Naive thymus-derived CD8-positive, alpha-beta T cell (primary cell): Measurements from ENCODE around the gene SLCO2A1. TPM values are rescaled to one million over a fixed set of nuclear protein-coding genes. Genes with fewer than 3 reads are reported as not detected.

Experiments
- ATAC-seq, 2 donors: fragments of 150-1000 bp; cut with Tn5 transposase in 1 of 2; sonication (Bioruptor Pico), chemical (Tn5 transposase) in 1 of 2; 1 replicate in 1 of 2; 2 replicates in 1 of 2; pipeline ENCODE4 v1.10.0; 2021; ENCODE audit warnings: mild to moderate bottlenecking in 2 of 2, moderate library complexity in 2 of 2
- POLR2A ChIA-PET: fragments of 350-600 bp; sonication (Branson Sonifier 250); formaldehyde crosslinking; loops from one replicate; lab custom pipeline; 2021; ENCODE audit warnings: antibody characterized with exemption; lab: Charles Lee
- DNase-seq, 10 donors: peaks; one replicate each; pipeline versions ENCODE4 v3.0.0 to v3.0.0-alpha.2; 2020 to 2022
- H3K27ac Mint-ChIP-seq, 10 donors: one replicate each; pipeline ENCODE4 v1.8.0; 2020 to 2022; ENCODE audit warnings: mild to moderate bottlenecking in 10 of 10, mixed read lengths in 10 of 10, moderate library complexity in 4 of 10, inconsistent platforms in 1 of 10
- H3K27me3 Mint-ChIP-seq, 5 donors: one replicate each; pipeline ENCODE4 v1.8.0; 2021 to 2022; ENCODE audit warnings: mixed read lengths in 5 of 5
- H3K36me3 Mint-ChIP-seq, 3 donors: one replicate each; pipeline ENCODE4 v1.8.0; 2020 to 2022; ENCODE audit warnings: mixed read lengths in 3 of 3, mild to moderate bottlenecking in 2 of 3, inconsistent platforms in 1 of 3
- H3K4me1 Mint-ChIP-seq, 4 donors: one replicate each; pipeline ENCODE4 v1.8.0; 2021 to 2022; ENCODE audit warnings: mixed read lengths in 4 of 4
- H3K4me3 Mint-ChIP-seq, 10 donors: one replicate each; pipeline ENCODE4 v1.8.0; 2020 to 2022; ENCODE audit warnings: mild to moderate bottlenecking in 10 of 10, mixed read lengths in 10 of 10, moderate library complexity in 6 of 10, inconsistent platforms in 1 of 10
- H3K9me3 Mint-ChIP-seq, 9 donors: one replicate each; pipeline ENCODE4 v1.8.0; 2020 to 2022; ENCODE audit warnings: mixed read lengths in 9 of 9, mild to moderate bottlenecking in 3 of 9, inconsistent platforms in 1 of 9, moderate library complexity in 1 of 9
- polyA plus RNA-seq, 3 donors: library from polyadenylated mRNA; unstranded; fragments of 300-500 nt; fragmentation: Illumina TruSeq; gene quantifications; one replicate each; pipeline ENCODE4 v1.2.3, GENCODE V29; 2021
- total RNA-seq, 8 experiments: library from RNA in 2 of 8; stranded (reverse) in 2 of 8; gene quantifications; one replicate each; pipeline ENCODE4 v1.2.3 and lab custom pipeline; 2021 to 2026

The SLCO2A1 gene
- not detected for total RNA-seq
- polyA plus RNA-seq, result not detected
- total RNA-seq (lab: John Stamatoyannopoulos, UW), result 0 reads per million in 6 experiments

- no peak for DNase-seq
- Mint-ChIP-seq H3K36me3 (no peaks in the 10 kb centered on the region), H3K4me3 (peak within 1 kb of the TSS; percentile 50 to 82 (median 66)), H3K9me3 (no peaks in the 10 kb centered on the region), H3K27me3 (peaks cover 23 to 67% (median 51%) of the 10 kb centered on the region in 5 donors), H3K27ac (no peak within 1 kb of the TSS), H3K4me1 (peaks cover 3 to 12% (median 6%) of the 10 kb centered on the region in 4 donors)
- peak in 1 of 2 donors; percentile 27 for ATAC-seq
- POLR2A ChIA-PET, result no interaction called here
Observed at GRCh38 chr3:134029734-134030378, at the start of gene SLCO2A1. TSS of gene SLCO2A1 (minus strand) at chr3:134029925. CDS start at chr3:134029802, 123 bp downstream.

GRCh38 chr3:134079111-134079547 is 49.4 kb upstream of the SLCO2A1 start:
- Mint-ChIP-seq H3K4me3 (no peak overlapping the region), H3K36me3 (no peaks in the 10 kb centered on the region), H3K4me1 (peaks cover 0 to 1% (median 0%) of the 10 kb centered on the region in 4 donors), H3K9me3 (peaks cover 0 to 2% (median 0%) of the 10 kb centered on the region in 9 donors), H3K27ac (no peak overlapping the region), H3K27me3 (peaks cover 1 to 15% (median 3%) of the 10 kb centered on the region in 5 donors)
- DNase-seq, result no peak
- no peak for ATAC-seq
- POLR2A ChIA-PET, result no interaction called here

- DNase-seq (no peak), ATAC-seq (no peak)
- POLR2A ChIA-PET, result no interaction called here
- peaks cover 1 to 11% (median 3%) of the 10 kb centered on the region in 5 donors for H3K27me3 Mint-ChIP-seq
- H3K27ac Mint-ChIP-seq, result no peak overlapping the region
- H3K36me3 Mint-ChIP-seq, result no peaks in the 10 kb centered on the region
- peaks cover 0 to 2% (median 0%) of the 10 kb centered on the region in 9 donors for H3K9me3 Mint-ChIP-seq
- peaks cover 0 to 1% (median 0%) of the 10 kb centered on the region in 4 donors for H3K4me1 Mint-ChIP-seq
- no peak overlapping the region for H3K4me3 Mint-ChIP-seq
Observed at GRCh38 chr3:134078169-134078831, 48.6 kb upstream of the SLCO2A1 start.

GRCh38 chr3:134077649-134078161 is 48.0 kb upstream of the SLCO2A1 start:
- POLR2A ChIA-PET, result no interaction called here
- Mint-ChIP-seq H3K27ac (no peak overlapping the region), H3K27me3 (peaks cover 1 to 11% (median 3%) of the 10 kb centered on the region in 5 donors), H3K4me1 (peaks cover 0 to 1% (median 0%) of the 10 kb centered on the region in 4 donors), H3K9me3 (peaks cover 0 to 2% (median 0%) of the 10 kb centered on the region in 9 donors), H3K36me3 (no peaks in the 10 kb centered on the region), H3K4me3 (no peak overlapping the region)
- ATAC-seq, result no peak
- DNase-seq, result no peak

GRCh38 chr3:134076851-134077250 is 47.1 kb upstream of the SLCO2A1 start:
- H3K36me3 Mint-ChIP-seq, result no peaks in the 10 kb centered on the region
- peaks cover 1 to 11% (median 3%) of the 10 kb centered on the region in 5 donors for H3K27me3 Mint-ChIP-seq
- peak overlapping the region in 1 of 10 donors; percentile 35 for H3K27ac Mint-ChIP-seq
- DNase-seq (no peak), ATAC-seq (no peak)
- no peak overlapping the region for H3K4me3 Mint-ChIP-seq
- H3K9me3 Mint-ChIP-seq, result peaks cover 0 to 2% (median 0%) of the 10 kb centered on the region in 9 donors
- peaks cover 0 to 1% (median 0%) of the 10 kb centered on the region in 4 donors for H3K4me1 Mint-ChIP-seq
- POLR2A ChIA-PET, result no interaction called here

- Mint-ChIP-seq H3K4me1 (peaks cover 0 to 1% (median 0%) of the 10 kb centered on the region in 4 donors), H3K9me3 (peaks cover 0 to 2% (median 0%) of the 10 kb centered on the region in 9 donors), H3K4me3 (no peak overlapping the region), H3K27ac (no peak overlapping the region), H3K27me3 (peaks cover 1 to 11% (median 3%) of the 10 kb centered on the region in 5 donors), H3K36me3 (no peaks in the 10 kb centered on the region)
- DNase-seq, result no peak
- POLR2A ChIA-PET, result no interaction called here
- no peak for ATAC-seq
Observed at GRCh38 chr3:134075846-134076245, 46.1 kb upstream of the SLCO2A1 start.

GRCh38 chr3:134075568-134075825 is 45.8 kb upstream of the SLCO2A1 start:
- H3K4me3 Mint-ChIP-seq, result no peak overlapping the region
- peaks cover 1 to 11% (median 3%) of the 10 kb centered on the region in 5 donors for H3K27me3 Mint-ChIP-seq
- no peaks in the 10 kb centered on the region for H3K36me3 Mint-ChIP-seq
- H3K4me1 Mint-ChIP-seq, result peaks cover 0 to 1% (median 0%) of the 10 kb centered on the region in 4 donors
- POLR2A ChIA-PET, result no interaction called here
- DNase-seq, result no peak
- H3K27ac Mint-ChIP-seq, result no peak overlapping the region
- H3K9me3 Mint-ChIP-seq, result peaks cover 0 to 2% (median 0%) of the 10 kb centered on the region in 9 donors
- ATAC-seq, result no peak

- no peak for ATAC-seq
- H3K27me3 Mint-ChIP-seq, result peaks cover 1 to 11% (median 3%) of the 10 kb centered on the region in 5 donors
Observed at GRCh38 chr3:134074790-134075567, 45.3 kb upstream of the SLCO2A1 start.

GRCh38 chr3:134074001-134074789 is 44.5 kb upstream of the SLCO2A1 start:
- H3K27me3 Mint-ChIP-seq, result peaks cover 1 to 11% (median 3%) of the 10 kb centered on the region in 5 donors
- peaks cover 0 to 1% (median 0%) of the 10 kb centered on the region in 4 donors for H3K4me1 Mint-ChIP-seq

More at GRCh38 chr3:134074790-134075567, 45.3 kb upstream of the SLCO2A1 start:
- H3K4me3 Mint-ChIP-seq, result no peak overlapping the region
- POLR2A ChIA-PET, result no interaction called here
- H3K9me3 Mint-ChIP-seq, result peaks cover 0 to 2% (median 0%) of the 10 kb centered on the region in 9 donors
- no peak for DNase-seq
- no peaks in the 10 kb centered on the region for H3K36me3 Mint-ChIP-seq
- H3K27ac Mint-ChIP-seq, result no peak overlapping the region
- H3K4me1 Mint-ChIP-seq, result peaks cover 0 to 1% (median 0%) of the 10 kb centered on the region in 4 donors

GRCh38 chr3:134073583-134073945 is 43.8 kb upstream of the SLCO2A1 start:
- Mint-ChIP-seq H3K4me3 (no peak overlapping the region), H3K4me1 (peaks cover 0 to 1% (median 0%) of the 10 kb centered on the region in 4 donors), H3K36me3 (no peaks in the 10 kb centered on the region), H3K27me3 (peaks cover 0 to 11% (median 3%) of the 10 kb centered on the region in 5 donors), H3K27ac (no peak overlapping the region), H3K9me3 (peaks cover 0 to 2% (median 0%) of the 10 kb centered on the region in 9 donors)
- no peak for DNase-seq
- POLR2A ChIA-PET, result no interaction called here
- no peak for ATAC-seq

More at GRCh38 chr3:134074001-134074789, 44.5 kb upstream of the SLCO2A1 start:
- no peak overlapping the region for H3K27ac Mint-ChIP-seq
- POLR2A ChIA-PET, result no interaction called here
- no peak overlapping the region for H3K4me3 Mint-ChIP-seq
- H3K9me3 Mint-ChIP-seq, result peaks cover 0 to 2% (median 0%) of the 10 kb centered on the region in 9 donors
- no peak for ATAC-seq
- DNase-seq, result no peak
- H3K36me3 Mint-ChIP-seq, result no peaks in the 10 kb centered on the region

- POLR2A ChIA-PET, result no interaction called here
- ATAC-seq, result no peak
Observed at GRCh38 chr3:134072881-134073582, 43.3 kb upstream of the SLCO2A1 start.

More at GRCh38 chr3:134072881-134073582, 43.3 kb upstream of the SLCO2A1 start:
- Mint-ChIP-seq H3K27me3 (peaks cover 0 to 11% (median 3%) of the 10 kb centered on the region in 5 donors), H3K36me3 (no peaks in the 10 kb centered on the region), H3K9me3 (peaks cover 0 to 2% (median 0%) of the 10 kb centered on the region in 9 donors), H3K4me3 (no peak overlapping the region), H3K4me1 (peaks cover 0 to 3% (median 0%) of the 10 kb centered on the region in 4 donors), H3K27ac (no peak overlapping the region)
- no peak for DNase-seq
